HG03520 (cell line): ENCODE data around the gene ASB10.

Source experiments
- ATAC-seq: cut with Tn5 transposase; IDR thresholded peaks from one replicate; pipeline ENCODE4 v1.9.1; 2021; ENCODE audit warnings: mild to moderate bottlenecking, moderate library complexity; ENCODE audit not compliant: unreplicated experiment

The ASB10 gene

GRCh38 chr7:151210087-151210854 lies 23.2 kb upstream of the ASB10 start, which contains the start of gene H2BK1:
Gene H2BK1 (minus strand): TSS chr7:151210488. CDS start chr7:151210318, 170 bp downstream.
- no peak for ATAC-seq

- ATAC-seq: no peak
These were observed 22.5 kb upstream of the ASB10 start for GRCh38 chr7:151209588-151209987.

GRCh38 chr7:151208253-151208862 lies 21.3 kb upstream of the ASB10 start:
- no peak for ATAC-seq

GRCh38 chr7:151207804-151208203 lies 20.8 kb upstream of the ASB10 start:
- ATAC-seq: no peak

GRCh38 chr7:151207315-151207714 lies 20.3 kb upstream of the ASB10 start:
- ATAC-seq: no peak

- no peak for ATAC-seq
These were observed 19.9 kb upstream of the ASB10 start for GRCh38 chr7:151206914-151207313.

- no peak for ATAC-seq
These were observed 18.7 kb upstream of the ASB10 start for GRCh38 chr7:151205730-151206129.

- no peak for ATAC-seq
These were observed 17.5 kb upstream of the ASB10 start for GRCh38 chr7:151204383-151205032.

GRCh38 chr7:151202836-151203235 lies 15.8 kb upstream of the ASB10 start:
- ATAC-seq: no peak

- no peak for ATAC-seq
These were observed 14.7 kb upstream of the ASB10 start for GRCh38 chr7:151201751-151202150.

GRCh38 chr7:151201344-151201743 lies 14.3 kb upstream of the ASB10 start:
- no peak for ATAC-seq

- ATAC-seq: no peak
These were observed 12.1 kb upstream of the ASB10 start for GRCh38 chr7:151198945-151199848.

GRCh38 chr7:151197932-151198331 lies 10.9 kb upstream of the ASB10 start:
- ATAC-seq: no peak

- no peak for ATAC-seq
These were observed 8.8 kb upstream of the ASB10 start for GRCh38 chr7:151195616-151196450.

GRCh38 chr7:151194188-151194587 lies 7.1 kb upstream of the ASB10 start:
- ATAC-seq: no peak

GRCh38 chr7:151193203-151193978 lies 6.3 kb upstream of the ASB10 start:
- ATAC-seq: no peak

- ATAC-seq: no peak
These were observed 5.0 kb upstream of the ASB10 start for GRCh38 chr7:151192002-151192539.

- no peak for ATAC-seq
These were observed 4.5 kb upstream of the ASB10 start for GRCh38 chr7:151191544-151191943.

- no peak for ATAC-seq
These were observed 2.0 kb upstream of the ASB10 start for GRCh38 chr7:151189038-151189437.
